HepG2 (cell line): ENCODE results near the gene CFAP61.

ENCODE experiments used
- ASH2L ChIP-seq: fragments of 300-600, 200-600 bp; sonication (generic); IDR thresholded peaks from 2 replicates; pipeline ENCODE4 v1.7.0; 2017; ENCODE audit warnings: low read depth, mild to moderate bottlenecking, moderate library complexity, mixed read lengths, low read length; ENCODE audit not compliant: insufficient read length
- HNF4A ChIP-seq: sonication (generic); formaldehyde crosslinking; IDR thresholded peaks from 2 replicates; pipeline ENCODE4 v1.4.0; 2020; ENCODE audit warnings: missing genetic modification reagents
- MTF1 ChIP-seq: sonication (generic); formaldehyde crosslinking; IDR thresholded peaks from 2 replicates; pipeline ENCODE4 v1.5.0; 2020; ENCODE audit warnings: missing genetic modification reagents
- RBFOX2 ChIP-seq: fragments of 200-400 bp; formaldehyde crosslinking; IDR thresholded peaks from 2 replicates; pipeline ENCODE4 v1.6.1; 2017; ENCODE audit warnings: low read depth, mild to moderate bottlenecking, low read length
- ZNF768 ChIP-seq: sonication (generic); formaldehyde crosslinking; IDR thresholded peaks from 2 replicates; pipeline ENCODE4 v1.4.0; 2020; ENCODE audit warnings: missing genetic modification reagents
- TF ChIP-seq, protein P1 (sequence below): sonication (generic); formaldehyde crosslinking; IDR thresholded peaks from 2 replicates; pipeline ENCODE4 v1.4.0; 2020; ENCODE audit warnings: missing genetic modification reagents
- TF ChIP-seq, protein P2 (sequence below): sonication (generic); formaldehyde crosslinking; IDR thresholded peaks from 2 replicates; pipeline ENCODE4 v1.5.0; 2020; ENCODE audit warnings: mild to moderate bottlenecking, missing genetic modification reagents, moderate library complexity

DNA sequence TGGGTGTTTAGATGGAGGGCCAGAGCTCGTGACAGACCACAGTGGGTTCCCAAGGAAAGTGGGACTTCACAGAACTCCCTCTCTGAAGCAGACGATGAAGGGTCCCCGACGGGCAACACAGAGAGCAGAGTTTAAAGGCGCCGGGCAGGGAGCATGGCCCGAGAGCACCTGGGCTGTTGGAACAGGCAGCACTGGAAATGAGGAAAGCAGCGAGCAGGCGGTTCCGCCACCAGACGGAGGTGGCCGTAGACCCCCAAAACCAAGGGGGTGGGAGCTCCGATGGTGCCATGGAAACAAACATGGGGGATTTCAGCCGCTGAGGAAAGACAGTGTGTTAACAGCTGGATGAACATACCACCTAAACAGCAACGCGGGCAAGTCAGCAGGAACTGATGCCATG is 288.1 kb downstream of the CFAP61 start:
- TF ChIP-seq MTF1 (CRISPR knock-in tag) (no peak), ASH2L (no peak), HNF4A (CRISPR knock-in tag) (no peak), ZNF768 (CRISPR knock-in tag) (no peak), RBFOX2 (no peak)
- TF ChIP-seq, protein P1, sequence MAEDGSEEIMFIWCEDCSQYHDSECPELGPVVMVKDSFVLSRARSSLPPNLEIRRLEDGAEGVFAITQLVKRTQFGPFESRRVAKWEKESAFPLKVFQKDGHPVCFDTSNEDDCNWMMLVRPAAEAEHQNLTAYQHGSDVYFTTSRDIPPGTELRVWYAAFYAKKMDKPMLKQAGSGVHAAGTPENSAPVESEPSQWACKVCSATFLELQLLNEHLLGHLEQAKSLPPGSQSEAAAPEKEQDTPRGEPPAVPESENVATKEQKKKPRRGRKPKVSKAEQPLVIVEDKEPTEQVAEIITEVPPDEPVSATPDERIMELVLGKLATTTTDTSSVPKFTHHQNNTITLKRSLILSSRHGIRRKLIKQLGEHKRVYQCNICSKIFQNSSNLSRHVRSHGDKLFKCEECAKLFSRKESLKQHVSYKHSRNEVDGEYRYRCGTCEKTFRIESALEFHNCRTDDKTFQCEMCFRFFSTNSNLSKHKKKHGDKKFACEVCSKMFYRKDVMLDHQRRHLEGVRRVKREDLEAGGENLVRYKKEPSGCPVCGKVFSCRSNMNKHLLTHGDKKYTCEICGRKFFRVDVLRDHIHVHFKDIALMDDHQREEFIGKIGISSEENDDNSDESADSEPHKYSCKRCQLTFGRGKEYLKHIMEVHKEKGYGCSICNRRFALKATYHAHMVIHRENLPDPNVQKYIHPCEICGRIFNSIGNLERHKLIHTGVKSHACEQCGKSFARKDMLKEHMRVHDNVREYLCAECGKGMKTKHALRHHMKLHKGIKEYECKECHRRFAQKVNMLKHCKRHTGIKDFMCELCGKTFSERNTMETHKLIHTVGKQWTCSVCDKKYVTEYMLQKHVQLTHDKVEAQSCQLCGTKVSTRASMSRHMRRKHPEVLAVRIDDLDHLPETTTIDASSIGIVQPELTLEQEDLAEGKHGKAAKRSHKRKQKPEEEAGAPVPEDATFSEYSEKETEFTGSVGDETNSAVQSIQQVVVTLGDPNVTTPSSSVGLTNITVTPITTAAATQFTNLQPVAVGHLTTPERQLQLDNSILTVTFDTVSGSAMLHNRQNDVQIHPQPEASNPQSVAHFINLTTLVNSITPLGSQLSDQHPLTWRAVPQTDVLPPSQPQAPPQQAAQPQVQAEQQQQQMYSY = no peak
- TF ChIP-seq, protein P2, sequence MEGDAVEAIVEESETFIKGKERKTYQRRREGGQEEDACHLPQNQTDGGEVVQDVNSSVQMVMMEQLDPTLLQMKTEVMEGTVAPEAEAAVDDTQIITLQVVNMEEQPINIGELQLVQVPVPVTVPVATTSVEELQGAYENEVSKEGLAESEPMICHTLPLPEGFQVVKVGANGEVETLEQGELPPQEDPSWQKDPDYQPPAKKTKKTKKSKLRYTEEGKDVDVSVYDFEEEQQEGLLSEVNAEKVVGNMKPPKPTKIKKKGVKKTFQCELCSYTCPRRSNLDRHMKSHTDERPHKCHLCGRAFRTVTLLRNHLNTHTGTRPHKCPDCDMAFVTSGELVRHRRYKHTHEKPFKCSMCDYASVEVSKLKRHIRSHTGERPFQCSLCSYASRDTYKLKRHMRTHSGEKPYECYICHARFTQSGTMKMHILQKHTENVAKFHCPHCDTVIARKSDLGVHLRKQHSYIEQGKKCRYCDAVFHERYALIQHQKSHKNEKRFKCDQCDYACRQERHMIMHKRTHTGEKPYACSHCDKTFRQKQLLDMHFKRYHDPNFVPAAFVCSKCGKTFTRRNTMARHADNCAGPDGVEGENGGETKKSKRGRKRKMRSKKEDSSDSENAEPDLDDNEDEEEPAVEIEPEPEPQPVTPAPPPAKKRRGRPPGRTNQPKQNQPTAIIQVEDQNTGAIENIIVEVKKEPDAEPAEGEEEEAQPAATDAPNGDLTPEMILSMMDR (CRISPR knock-in tag) = no peak
